A549 (cell line): ENCODE data around the gene HMHB1. TPM values are rescaled to one million over a fixed set of nuclear protein-coding genes. Genes with fewer than 3 reads are reported as not detected.

Source experiments
- ATAC-seq, 2 experiments: fragments of 200-7000 bp in 1 of 2; fragments of >200 bp in 1 of 2; cut with Nextera tagmentation in 1 of 2; cut with Tn5 transposase in 1 of 2; 3 replicates each; pipeline versions ENCODE4 v1.8.0 to v1.9.1; 2018 to 2020; ENCODE audit warnings: mild to moderate bottlenecking in 1 of 2, moderate library complexity in 1 of 2
- CTCF ChIA-PET: fragments of 300-600 bp; sonication (Branson Sonifier 250); formaldehyde crosslinking; extraction: SDS; loops from one replicate; lab custom pipeline; 2021; ENCODE audit warnings: antibody characterized with exemption, inconsistent platforms; lab: Yijun Ruan, JAX
- POLR2A ChIA-PET: fragments of 350-600 bp; formaldehyde crosslinking; extraction: SDS; loops from one replicate; lab custom pipeline; 2021; ENCODE audit warnings: antibody characterized with exemption, inconsistent platforms; lab: Yijun Ruan, JAX
- DNase-seq, 2 experiments: peaks; one replicate each; pipeline versions ENCODE4 v3.0.0 to v3.0.0-alpha.2; 2011 to 2016; ENCODE audit warnings: low read depth in 1 of 2, low spot score in 1 of 2
- FAIRE-seq: peaks from 2 replicates; lab custom pipeline; 2011; peaks lifted over from hg19 to GRCh38; lab: Jason Lieb, UNC
- H3K27ac ChIP-seq, 2 experiments: fragments of >200 bp; sonication (Bioruptor Twin); formaldehyde crosslinking; 3 replicates each; pipeline ENCODE4 v1.5.1; 2016 to 2017
- H3K4me1 ChIP-seq: fragments of >200 bp; sonication (Bioruptor Twin); formaldehyde crosslinking; 3 replicates; pipeline ENCODE4 v1.6.1; 2016
- H3K4me2 ChIP-seq: fragments of >200 bp; sonication (Bioruptor Twin); formaldehyde crosslinking; 3 replicates; pipeline ENCODE4 v1.6.1; 2016
- H3K4me3 ChIP-seq: fragments of >200 bp; sonication (Bioruptor Twin); formaldehyde crosslinking; 3 replicates; pipeline ENCODE4 v1.5.1; 2016
- H3K9me3 ChIP-seq: fragments of >200 bp; sonication (Bioruptor Twin); formaldehyde crosslinking; 3 replicates; pipeline ENCODE4 v1.6.1; 2016
- ATOH8 ChIP-seq: fragments of 250-450 bp; sonication (Bioruptor Pico); IDR thresholded peaks from 2 replicates; pipeline ENCODE4 v1.5.0; 2020; ENCODE audit warnings: low read depth, mild to moderate bottlenecking, moderate library complexity
- BCL3 ChIP-seq: fragments of >200 bp; sonication (Bioruptor Twin); formaldehyde crosslinking; IDR thresholded peaks from 3 replicates; pipeline ENCODE4 v1.6.1; 2016
- CBX2 ChIP-seq: fragments of 200-600 bp; sonication (generic); IDR thresholded peaks from 2 replicates; pipeline ENCODE4 v1.6.1; 2016; ENCODE audit warnings: low read depth, mild to moderate bottlenecking, borderline replicate concordance
- CBX8 ChIP-seq: fragments of 200-600 bp; sonication (generic); IDR thresholded peaks from 2 replicates; pipeline ENCODE4 v1.6.1; 2016
- CTCF ChIP-seq: fragments of >200 bp; sonication (Bioruptor Twin); formaldehyde crosslinking; IDR thresholded peaks from 3 replicates; pipeline ENCODE4 v1.5.1; 2016
- EP300 ChIP-seq, 2 experiments: fragments of >200 bp; sonication (Bioruptor Twin); formaldehyde crosslinking; IDR thresholded peaks; 2 replicates in 1 of 2; 3 replicates in 1 of 2; pipeline ENCODE4 v1.6.1; 2016 to 2017
- ESRRA ChIP-seq: fragments of 150-350 bp; IDR thresholded peaks from 2 replicates; pipeline ENCODE4 v1.6.1; 2014; ENCODE audit warnings: mild to moderate bottlenecking, low read length, borderline replicate concordance
- FOSB ChIP-seq: fragments of 250-450 bp; sonication (Bioruptor Pico); IDR thresholded peaks from 2 replicates; pipeline ENCODE4 v1.5.0; 2020; ENCODE audit warnings: mild to moderate bottlenecking, moderate library complexity
- FOSL2 ChIP-seq, 2 experiments: fragments of 450-650 bp in 1 of 2; fragments of >200 bp in 1 of 2; sonication (Bioruptor Twin) in 1 of 2; formaldehyde crosslinking; IDR thresholded peaks; 2 replicates each; pipeline versions ENCODE4 v1.5.0 to v1.6.1; 2016 to 2020; ENCODE audit warnings: mild to moderate bottlenecking in 1 of 2, moderate library complexity in 1 of 2
- FOXS1 ChIP-seq: fragments of 250-450 bp; sonication (Bioruptor Pico); IDR thresholded peaks from 2 replicates; pipeline ENCODE4 v1.5.0; 2020; ENCODE audit warnings: mild to moderate bottlenecking, moderate library complexity
- HDAC2 ChIP-seq: fragments of 200-600 bp; sonication (generic); IDR thresholded peaks from 2 replicates; pipeline ENCODE4 v1.6.1; 2016
- HEYL ChIP-seq: fragments of 250-450 bp; sonication (Bioruptor Pico); IDR thresholded peaks from 2 replicates; pipeline ENCODE4 v1.8.0; 2021; ENCODE audit warnings: mild to moderate bottlenecking, moderate library complexity
- HMGXB4 ChIP-seq: fragments of 250-450 bp; sonication (Bioruptor Pico); IDR thresholded peaks from 2 replicates; pipeline ENCODE4 v1.5.0; 2021; ENCODE audit warnings: mild to moderate bottlenecking, moderate library complexity, borderline replicate concordance
- HOXA7 ChIP-seq: fragments of 250-450 bp; sonication (Bioruptor Pico); IDR thresholded peaks from 2 replicates; pipeline ENCODE4 v1.5.0; 2020; ENCODE audit warnings: mild to moderate bottlenecking, moderate library complexity
- HOXB5 ChIP-seq: fragments of 250-450 bp; sonication (Bioruptor Pico); IDR thresholded peaks from 2 replicates; pipeline ENCODE4 v1.5.0; 2020; ENCODE audit warnings: mild to moderate bottlenecking, moderate library complexity
- JUN ChIP-seq, 2 experiments: fragments of >200 bp; sonication (Bioruptor Twin); formaldehyde crosslinking; IDR thresholded peaks; 2 replicates in 1 of 2; 3 replicates in 1 of 2; pipeline ENCODE4 v1.6.1; 2016 to 2017
- KDM1A ChIP-seq: fragments of 200-600 bp; sonication (generic); IDR thresholded peaks from 2 replicates; pipeline ENCODE4 v1.6.1; 2016; ENCODE audit warnings: low read depth, mild to moderate bottlenecking
- KDM5A ChIP-seq: fragments of 200-600 bp; sonication (generic); IDR thresholded peaks from 2 replicates; pipeline ENCODE4 v1.6.1; 2016; ENCODE audit warnings: antibody characterized with exemption, mild to moderate bottlenecking
- MAFK ChIP-seq: fragments of 450-650 bp; IDR thresholded peaks from 2 replicates; pipeline ENCODE4 v1.6.1; 2014; ENCODE audit not compliant: partially characterized antibody
- MAX ChIP-seq: IDR thresholded peaks from 2 replicates; pipeline ENCODE4 v1.6.1; 2012
- PBX3 ChIP-seq: IDR thresholded peaks from 2 replicates; pipeline ENCODE4 v1.6.1; 2012
- RARB ChIP-seq: fragments of 250-450 bp; sonication (Bioruptor Pico); IDR thresholded peaks from 2 replicates; pipeline ENCODE4 v1.8.0; 2021; ENCODE audit warnings: mild to moderate bottlenecking, moderate library complexity
- REST ChIP-seq: fragments of 200-600 bp; sonication (generic); IDR thresholded peaks from 2 replicates; pipeline ENCODE4 v1.6.1; 2016; ENCODE audit warnings: antibody characterized with exemption, mild to moderate bottlenecking, moderate library complexity
- SMC3 ChIP-seq: fragments of >200 bp; sonication (Bioruptor Twin); formaldehyde crosslinking; IDR thresholded peaks from 3 replicates; pipeline ENCODE4 v1.6.1; 2018; ENCODE audit warnings: inconsistent platforms
- SREBF2 ChIP-seq: fragments of 450-650 bp; IDR thresholded peaks from 2 replicates; pipeline ENCODE4 v1.6.1; 2014; ENCODE audit warnings: mild to moderate bottlenecking, moderate library complexity
- ZC3H11A ChIP-seq: fragments of 450-650 bp; IDR thresholded peaks from 2 replicates; pipeline ENCODE4 v1.6.1; 2014; ENCODE audit warnings: antibody characterized with exemption, mild to moderate bottlenecking
- ZSCAN20 ChIP-seq: fragments of 250-450 bp; sonication (Bioruptor Pico); IDR thresholded peaks from 2 replicates; pipeline ENCODE4 v1.8.0; 2022; ENCODE audit warnings: mild to moderate bottlenecking, moderate library complexity
- WGBS: methylation state at CpG from one replicate; pipeline ENCODE4 v1.1.6; 2017; ENCODE audit errors: missing lambda C conversion rate; 5-methylcytosine and 5-hydroxymethylcytosine counted together
- polyA plus RNA-seq, 4 experiments: library from polyadenylated mRNA; depleted of rRNA in 3 of 4; stranded (reverse); fragments of >200 nt; fragmentation: RNase III in 1 of 4; extraction: RNeasy Plus Mini Kit Qiagen cat#74134 plus additional on column Dnase treatment in 1 of 4; gene quantifications; 2 replicates in 3 of 4; 3 replicates in 1 of 4; pipeline ENCODE4 v1.2.3, GENCODE V29; 2011 to 2017

The HMHB1 gene
- polyA plus RNA-seq, 2 of the 4 experiments (the other 2 are of a cell fraction) = not detected

GRCh38 chr5:143819716-143820115 is 7.8 kb downstream of the HMHB1 start:
- ChIA-PET POLR2A (no interaction called here), CTCF (interaction anchor here (0.7 kb wide), 1 partner anchor 922 kb away, joined by 3 read pairs; no protein-coding TSS in a partner anchor)
- no peak for ATAC-seq

GRCh38 chr5:143820451-143820850 is 8.5 kb downstream of the HMHB1 start:
- 69% methylated on average over 2 of the region's 2 CpGs for WGBS
- no peak overlapping the region for H3K4me3 ChIP-seq
- FAIRE-seq (no peak), ATAC-seq (no peak), DNase-seq (no peak)
- no peaks in the 10 kb centered on the region for H3K9me3 ChIP-seq
- CTCF ChIA-PET = no interaction called here
- H3K4me1 ChIP-seq = peaks cover 24% of the 10 kb centered on the region
- H3K4me2 ChIP-seq = no peak overlapping the region
- peak overlapping the region; percentile 15 to 32; a peak in 3 of 6 replicates for H3K27ac ChIP-seq
- POLR2A ChIA-PET = no interaction called here
- TF ChIP-seq FOSL2 (IDR thresholded peaks at IDR 0.05) (no peak), FOSL2 (CRISPR knock-in tag; IDR thresholded peaks at IDR 0.05) (no peak), REST (no peak), ZSCAN20 (CRISPR knock-in tag) (no peak), HOXA7 (no peak), ATOH8 (CRISPR knock-in tag) (no peak), SMC3 (no peak), KDM1A (no peak)

More at GRCh38 chr5:143819716-143820115, 7.8 kb downstream of the HMHB1 start:
- H3K9me3 ChIP-seq = no peaks in the 10 kb centered on the region
- H3K4me3 ChIP-seq = no peak overlapping the region
- TF ChIP-seq MAFK = no peak
- no peak for TF ChIP-seq MAX
- TF ChIP-seq BCL3 = no peak
- no peak for TF ChIP-seq HMGXB4 (CRISPR knock-in tag)
- TF ChIP-seq HOXB5 (CRISPR knock-in tag) = no peak
- no peak for TF ChIP-seq PBX3
- TF ChIP-seq CBX8 = no peak
- no peak for TF ChIP-seq EP300 (IDR thresholded peaks at IDR 0.05)
- no peak for TF ChIP-seq CTCF
- TF ChIP-seq HEYL (CRISPR knock-in tag) = no peak
- TF ChIP-seq ESRRA = no peak
- no peak for TF ChIP-seq FOXS1 (CRISPR knock-in tag)
- TF ChIP-seq JUN (IDR thresholded peaks at IDR 0.05) = no peak
- TF ChIP-seq ZC3H11A = no peak
- TF ChIP-seq CBX2 = no peak
- no peak for TF ChIP-seq RARB (CRISPR knock-in tag)
- TF ChIP-seq KDM5A = no peak
- TF ChIP-seq SREBF2 = no peak
- no peak for TF ChIP-seq FOSB (CRISPR knock-in tag)
- TF ChIP-seq HDAC2 = no peak
- TF ChIP-seq, all 56 proteins: peak for 0
- Histone ChIP-seq H3K4me1 (peaks cover 17% of the 10 kb centered on the region), H3K27ac (no peak overlapping the region), H3K4me2 (no peak overlapping the region)
- DNase-seq = no peak
- no peak for FAIRE-seq
